ENCODE measurements around the gene RASSF3.
"Not testable (repeated sequence)": the region's sequence is repeated elsewhere in the genome, so short reads cannot be mapped to it uniquely, and the experiment has no call there.

RASSF3 gene

DNA sequence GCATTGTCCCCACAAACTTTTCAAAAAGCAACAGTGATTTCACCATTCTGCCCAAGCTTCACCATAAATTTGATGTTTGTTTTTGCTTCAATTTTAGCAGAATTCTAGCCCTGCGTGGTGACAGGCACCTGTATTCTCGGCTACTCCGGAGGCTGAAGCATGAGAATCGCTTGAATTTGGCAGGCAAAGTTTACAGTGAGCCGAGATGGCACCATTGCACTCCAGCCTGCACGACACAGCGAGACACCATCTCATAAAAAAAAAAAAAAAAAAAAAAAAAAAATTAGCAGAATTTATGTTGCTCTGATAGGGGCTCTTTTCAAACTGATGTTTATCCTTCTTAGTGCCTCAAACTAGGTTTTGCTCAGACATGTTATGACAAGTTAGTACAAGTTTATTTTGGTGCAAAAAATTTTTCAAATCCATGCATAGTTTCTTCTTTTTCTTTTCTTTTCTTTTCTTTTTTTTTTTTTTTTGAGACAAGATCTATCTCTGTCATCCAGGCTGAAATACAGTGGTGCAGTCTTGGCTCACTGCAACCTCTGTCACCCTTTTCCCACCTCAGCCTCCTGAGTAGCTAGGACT lies 24.3 kb downstream of the RASSF3 start:
- no peak for DNase-seq

DNA sequence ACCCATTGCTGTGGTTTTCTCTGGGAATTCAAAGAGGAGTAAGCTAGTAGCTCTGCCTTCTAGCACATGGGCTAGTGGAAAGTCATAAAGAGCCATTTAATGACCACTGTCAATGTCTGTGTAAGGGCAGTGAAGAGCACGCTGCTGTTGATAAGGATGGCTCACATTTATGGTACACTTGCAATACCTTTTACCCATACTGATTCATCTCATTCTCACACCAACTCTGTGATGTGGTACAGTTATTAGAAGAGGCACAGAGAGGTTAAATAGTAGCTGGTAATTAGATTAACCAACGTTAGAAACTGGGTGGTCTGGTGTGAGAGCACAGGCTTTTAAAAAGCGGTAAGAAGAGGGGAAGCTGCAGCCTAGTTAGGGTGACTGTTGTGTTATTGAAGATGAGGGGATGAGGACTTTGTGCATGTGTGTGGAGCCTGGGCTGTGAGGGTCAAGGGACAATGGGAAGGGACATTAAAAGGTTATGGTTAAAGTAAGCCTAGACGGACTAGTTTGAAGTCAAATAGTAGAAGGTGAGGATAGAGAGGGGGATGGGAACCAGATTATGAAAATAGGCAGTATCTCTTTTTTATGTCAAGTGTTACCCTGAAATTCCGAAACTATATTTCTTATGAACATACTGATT lies 25.2 kb downstream of the RASSF3 start:
- no peak for DNase-seq

DNA sequence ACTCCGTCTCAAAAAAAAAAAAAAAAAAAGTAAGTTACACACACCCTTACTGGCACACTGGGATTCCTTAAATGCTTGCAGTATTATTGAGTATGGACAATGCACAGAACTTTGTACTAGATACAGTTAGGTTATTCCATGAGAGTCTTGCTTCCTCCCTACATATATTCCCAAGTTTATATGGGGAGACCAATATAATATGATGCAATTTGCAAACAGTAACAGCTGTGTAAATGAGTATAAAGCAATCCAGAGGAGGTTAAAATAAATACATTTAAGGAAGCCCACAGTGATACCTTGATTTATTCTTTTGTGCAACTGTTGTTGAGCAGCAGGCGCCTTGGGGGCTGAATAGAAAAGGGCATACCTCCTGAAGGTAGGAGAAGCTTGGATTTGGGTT lies 26.6 kb downstream of the RASSF3 start:
- DNase-seq, result no peak

DNA sequence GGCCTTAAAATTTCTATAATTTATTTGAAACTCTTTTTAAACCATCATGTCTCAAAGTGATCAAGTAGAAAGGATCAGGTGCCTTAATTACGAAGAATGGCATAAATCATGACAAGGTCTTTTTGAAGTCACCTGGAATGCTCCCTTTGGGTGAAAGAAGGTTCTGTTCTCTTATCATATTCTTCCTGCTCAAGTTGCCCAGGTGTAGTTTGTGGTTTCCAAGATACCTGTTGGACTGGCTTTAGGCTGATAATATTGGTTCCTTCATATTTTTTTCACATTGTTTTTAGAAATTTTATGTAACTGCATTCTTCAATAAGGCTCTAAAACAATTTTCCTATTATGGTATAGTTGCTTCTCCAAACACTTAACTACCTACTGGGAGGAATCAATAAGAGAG lies 29.2 kb downstream of the RASSF3 start:
- no peak for DNase-seq

DNA sequence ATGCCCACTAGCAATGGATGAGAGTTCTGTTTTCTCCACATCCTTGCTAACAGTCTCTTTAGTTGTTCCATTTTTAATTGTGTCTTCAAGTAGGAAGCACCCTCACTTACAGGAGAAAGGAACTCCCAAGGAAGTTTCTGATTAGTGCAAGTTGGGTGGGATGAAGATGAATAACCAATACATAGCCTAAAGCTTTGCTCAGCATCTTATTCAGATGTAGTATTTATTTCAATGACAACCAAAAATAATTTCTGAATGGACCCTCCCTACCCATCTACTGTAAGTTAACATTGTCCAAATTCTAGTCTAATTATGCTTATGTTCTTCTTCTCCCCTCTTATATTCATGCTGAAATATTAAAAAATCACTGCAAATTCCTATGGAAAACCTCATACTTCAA lies 36.0 kb downstream of the RASSF3 start:
- no peak for DNase-seq

DNA sequence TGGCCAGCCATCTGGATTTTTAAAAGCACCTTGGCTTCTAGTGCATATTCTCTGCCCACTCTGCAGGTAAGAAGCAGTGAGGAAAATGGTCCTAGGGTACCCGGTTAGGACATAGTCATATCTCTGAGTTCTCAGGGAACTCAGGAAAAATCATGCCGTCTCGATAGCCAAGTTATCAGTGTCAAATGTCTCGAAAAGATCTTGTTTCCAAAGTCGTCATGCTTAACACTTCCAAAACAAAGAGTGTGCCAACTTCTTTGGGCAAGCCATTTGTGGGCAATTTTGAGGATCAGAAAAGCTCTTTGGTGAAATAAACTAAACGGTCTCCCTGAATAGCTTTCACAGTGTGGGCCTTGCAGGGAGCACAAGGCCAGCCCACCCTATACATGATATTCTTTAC lies 39.2 kb downstream of the RASSF3 start:
- DNase-seq, result no peak

DNA sequence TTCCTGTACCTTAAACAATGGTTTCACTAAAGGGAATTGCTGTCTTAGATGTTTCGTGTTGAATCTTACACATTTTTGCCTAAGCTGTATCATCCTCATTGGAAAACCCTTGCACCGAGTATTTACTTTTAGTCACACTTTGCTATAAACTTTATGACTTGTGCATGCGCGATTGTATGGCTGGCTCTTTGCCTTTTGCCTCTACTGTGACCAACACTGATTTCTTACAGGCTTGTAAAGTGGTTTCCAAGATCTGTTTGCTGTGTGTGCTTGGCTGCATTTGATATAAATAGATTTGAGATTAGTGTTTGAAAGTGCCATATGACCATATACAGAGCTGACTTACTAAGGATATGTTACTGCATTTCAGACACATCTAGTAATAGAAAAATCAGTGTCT lies 40.5 kb downstream of the RASSF3 start:
- DNase-seq, result no peak

DNA sequence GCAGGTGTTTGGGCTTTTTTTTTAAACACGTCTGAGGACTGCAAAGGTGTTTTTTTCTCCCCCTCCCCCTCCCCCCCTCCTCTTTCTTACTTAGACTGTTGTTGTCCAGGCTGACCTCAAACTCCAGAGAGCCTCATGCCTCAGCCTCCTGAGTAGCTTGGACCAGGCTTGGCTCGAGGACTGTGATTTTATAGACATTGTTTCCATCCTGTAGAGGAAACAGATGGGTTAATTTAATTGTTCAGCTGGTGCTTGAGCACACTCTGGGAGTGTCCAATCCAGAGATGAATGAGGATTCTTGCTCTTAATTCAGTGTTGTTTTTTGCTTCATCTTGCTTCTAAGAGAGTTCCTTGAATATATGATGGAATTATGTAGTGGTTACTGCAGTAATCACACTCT lies 42.1 kb downstream of the RASSF3 start:
- no peak for DNase-seq

DNA sequence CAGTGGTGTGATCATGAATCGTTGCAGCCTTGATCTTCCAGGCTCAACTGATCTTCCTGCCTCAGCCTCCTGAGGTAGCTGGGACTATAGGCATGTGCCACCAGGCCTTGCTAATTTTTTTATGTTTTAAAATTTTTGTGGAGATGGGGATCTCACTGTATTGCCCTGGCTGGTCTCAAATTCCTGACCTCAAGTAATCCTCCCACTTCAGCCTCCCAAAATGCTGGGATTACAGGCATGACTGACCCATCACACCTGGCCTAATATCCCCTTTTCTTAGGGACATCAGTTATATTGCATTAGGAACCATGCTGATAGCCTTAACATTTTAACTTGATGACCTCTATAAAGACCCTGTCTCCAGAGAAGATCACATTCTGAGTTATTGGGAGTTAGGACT lies 42.8 kb downstream of the RASSF3 start:
- no peak for DNase-seq

DNA sequence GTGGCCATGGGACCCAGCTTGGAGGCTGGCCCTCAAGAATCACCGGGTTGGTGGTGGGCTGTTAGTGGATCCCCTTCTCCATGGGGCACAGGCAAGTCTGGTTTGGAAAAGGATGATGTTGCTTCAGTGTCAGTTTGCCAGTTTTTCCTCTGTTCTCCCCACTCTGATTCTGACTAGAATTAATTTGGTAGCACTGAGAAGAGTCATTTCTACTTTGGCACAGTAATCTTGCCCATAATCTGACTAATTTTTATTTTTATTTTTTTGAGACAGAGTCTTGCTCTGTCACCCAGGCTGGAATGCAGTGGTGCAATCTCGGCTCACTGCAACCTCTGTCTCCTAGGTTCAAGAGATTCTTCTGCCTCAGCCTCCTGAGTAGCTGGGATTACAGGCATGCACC lies 43.6 kb downstream of the RASSF3 start:
- DNase-seq, result not testable (repeated sequence)

DNA sequence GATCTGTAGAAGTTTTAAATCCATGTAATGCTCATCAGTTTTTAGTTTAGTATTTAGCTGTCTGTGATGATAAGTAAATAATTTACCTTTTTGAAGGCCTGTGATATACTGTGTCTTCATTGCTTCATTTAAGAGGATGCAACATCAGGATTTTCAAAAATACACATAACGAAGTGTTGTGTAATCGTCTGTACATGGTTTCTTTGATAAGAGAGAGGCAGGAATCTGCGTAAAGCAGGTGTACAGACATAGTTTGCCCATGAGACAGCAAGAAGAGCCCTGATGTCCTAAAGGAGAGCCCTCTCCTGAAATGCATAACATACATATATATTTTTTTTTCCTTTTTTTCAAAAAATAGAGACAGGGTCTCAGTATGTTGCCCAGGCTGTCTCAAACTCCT lies 44.8 kb downstream of the RASSF3 start:
- DNase-seq, result no peak

DNA sequence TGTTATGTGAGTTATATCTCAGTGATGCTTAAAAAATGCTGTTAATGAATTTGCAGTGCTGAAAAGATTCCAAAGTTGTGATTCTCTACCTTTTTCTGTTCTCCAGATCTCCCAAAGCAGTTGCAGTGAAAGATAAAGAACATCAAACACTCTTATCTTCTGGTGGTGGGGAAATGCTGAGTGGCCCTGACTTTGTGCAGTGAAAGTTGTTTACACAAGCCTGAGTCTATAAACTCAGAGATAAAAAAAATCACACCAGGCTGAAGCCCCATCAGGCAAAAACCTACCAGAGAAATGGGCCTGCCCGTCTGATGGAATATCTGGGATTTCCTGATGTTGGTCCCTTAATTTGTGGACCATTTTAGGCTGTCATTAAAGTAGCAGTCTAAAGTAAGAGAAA lies 46.1 kb downstream of the RASSF3 start:
- DNase-seq, result no peak

DNA sequence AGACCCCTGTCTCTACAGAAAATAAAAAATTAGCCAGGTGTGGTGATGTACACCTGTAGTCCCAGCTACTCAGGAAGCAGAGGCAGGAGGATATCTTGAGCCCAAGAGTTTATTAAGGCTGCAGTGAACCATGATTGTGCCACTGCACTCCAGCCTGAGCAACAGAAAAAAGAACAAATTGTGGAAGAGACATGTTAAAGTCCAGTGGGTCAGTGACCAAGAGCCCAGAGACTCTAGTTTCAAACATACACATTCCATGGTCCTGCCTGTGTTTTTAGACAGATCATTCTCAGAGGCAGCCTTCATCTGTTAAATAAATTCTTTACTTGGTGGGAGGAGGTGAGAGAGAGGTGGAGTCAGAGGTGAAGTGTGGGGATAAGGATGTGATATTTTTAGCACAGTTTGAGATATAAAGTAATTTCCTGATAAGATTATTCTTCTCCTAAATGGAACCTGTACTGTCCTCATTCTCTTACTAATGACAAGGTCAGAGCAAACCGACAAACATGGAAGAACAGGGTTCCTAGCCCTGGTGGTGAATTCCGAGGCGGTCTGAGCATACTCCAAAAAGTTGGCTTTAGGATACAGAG lies 48.7 kb downstream of the RASSF3 start:
- DNase-seq, result no peak

DNA sequence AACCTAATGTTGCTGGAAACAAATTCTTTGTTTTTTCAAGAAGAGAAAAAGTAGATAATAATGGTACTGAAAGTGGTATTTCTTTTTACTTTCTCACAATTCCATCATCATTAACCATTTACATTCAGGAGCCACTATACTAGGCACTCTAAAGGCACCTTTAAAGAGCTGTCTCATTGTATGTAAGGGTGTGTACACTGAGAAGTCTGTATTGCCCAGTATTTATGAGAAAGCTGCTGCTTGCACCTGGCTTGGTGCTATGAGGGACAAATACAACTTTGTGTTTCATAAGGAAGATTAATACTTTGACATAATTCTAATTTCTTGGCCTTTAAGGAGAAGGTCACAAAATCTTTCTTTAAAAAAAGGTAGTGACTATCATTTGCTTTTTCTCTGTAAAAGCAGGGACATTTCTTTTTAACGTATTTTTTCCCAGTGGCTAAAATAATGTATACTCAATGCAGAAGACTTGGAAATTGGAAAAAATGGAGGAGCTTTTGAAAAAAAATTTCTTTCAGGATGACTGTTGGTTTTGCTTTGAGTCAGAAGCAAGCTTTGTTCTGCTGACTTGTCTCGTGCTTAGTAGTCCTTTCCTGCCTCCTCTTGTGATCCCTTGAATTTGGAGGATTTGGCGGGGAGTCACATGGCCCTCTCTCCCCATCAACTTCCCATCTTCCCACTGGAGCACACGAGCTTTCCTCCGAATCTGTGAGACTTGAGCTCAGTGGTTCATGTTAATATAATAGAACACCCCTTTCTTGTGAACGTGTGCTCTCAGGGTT lies 50.1 kb downstream of the RASSF3 start:
- no peak for DNase-seq

DNA sequence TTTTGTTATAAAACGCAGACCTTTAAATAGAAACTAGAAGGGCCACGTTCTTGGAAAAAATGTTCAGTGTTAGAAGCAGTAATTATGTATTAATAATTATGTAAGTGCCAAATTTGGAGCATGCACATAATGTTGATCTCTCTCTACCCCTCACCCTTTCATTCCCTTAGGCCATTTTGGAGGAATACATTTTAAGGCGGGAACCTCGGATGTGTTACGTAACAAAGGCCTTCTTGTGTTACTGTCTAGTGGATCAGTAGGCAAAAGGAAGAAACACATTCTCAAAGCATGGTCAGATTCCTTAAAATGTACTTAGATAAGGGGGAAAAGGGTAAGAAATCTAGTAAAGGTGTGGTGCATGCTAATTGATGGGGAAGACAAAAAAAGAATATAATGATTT lies 52.7 kb downstream of the RASSF3 start:
- DNase-seq, result no peak

DNA sequence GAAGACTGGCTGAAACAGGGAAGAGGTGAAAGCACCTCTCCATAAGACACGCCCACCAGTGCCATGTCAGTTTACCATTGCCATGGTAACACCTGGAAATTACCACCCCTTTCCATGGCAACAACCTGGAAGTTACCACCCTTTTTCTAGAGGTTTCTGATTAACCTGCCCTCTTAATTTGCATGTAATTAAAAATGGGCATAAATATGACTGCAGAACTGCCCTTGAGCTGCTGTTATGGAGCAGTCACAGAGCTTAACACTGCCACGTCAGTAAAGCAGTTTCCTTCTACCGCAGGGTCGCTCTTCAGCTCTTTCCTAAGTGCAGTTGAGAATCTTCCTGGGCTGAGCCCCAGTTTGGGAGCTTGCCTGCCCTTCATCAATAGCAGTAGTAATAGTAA lies 55.2 kb downstream of the RASSF3 start:
- no peak for DNase-seq

DNA sequence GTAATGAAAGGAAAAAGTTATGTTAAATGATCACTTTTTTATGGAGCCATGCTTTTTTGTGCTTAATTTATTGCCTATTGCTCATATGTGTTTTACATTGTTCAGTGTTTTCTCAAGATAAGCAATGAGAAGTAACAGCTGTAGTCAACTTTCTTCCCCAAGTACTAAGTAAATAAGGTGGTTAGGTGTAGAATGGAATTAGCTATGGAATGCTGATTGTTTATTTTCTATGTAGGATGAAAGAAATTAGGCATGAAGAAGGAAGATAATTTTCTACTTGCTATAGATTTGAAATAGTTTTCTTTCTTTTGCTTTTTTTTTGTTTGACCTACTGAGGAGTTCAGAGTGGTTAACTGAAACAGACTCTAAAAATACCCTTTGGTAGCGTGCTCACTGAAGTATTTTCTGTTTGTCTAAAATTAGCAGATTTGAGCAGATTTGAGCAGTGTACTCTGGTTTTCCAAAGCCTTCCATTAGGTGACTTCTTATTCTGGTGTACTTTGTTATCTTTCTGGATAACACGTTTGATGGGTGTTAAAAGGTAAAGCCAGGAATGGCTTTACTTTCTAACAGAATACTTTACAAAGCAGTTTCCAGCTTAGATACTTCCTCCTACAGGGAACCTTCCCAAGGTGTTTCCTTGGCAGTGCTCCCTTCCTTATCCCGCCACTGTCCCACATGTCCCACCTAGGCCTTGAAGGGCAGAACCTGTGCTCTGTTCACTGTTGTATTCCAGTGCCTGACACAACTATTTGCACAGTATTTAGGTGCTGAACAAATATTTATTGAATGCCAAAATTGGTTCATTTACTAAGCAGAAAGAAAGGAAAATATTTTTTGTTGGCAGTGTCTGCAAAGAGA lies 56.0 kb downstream of the RASSF3 start:
- DNase-seq, result no peak

DNA sequence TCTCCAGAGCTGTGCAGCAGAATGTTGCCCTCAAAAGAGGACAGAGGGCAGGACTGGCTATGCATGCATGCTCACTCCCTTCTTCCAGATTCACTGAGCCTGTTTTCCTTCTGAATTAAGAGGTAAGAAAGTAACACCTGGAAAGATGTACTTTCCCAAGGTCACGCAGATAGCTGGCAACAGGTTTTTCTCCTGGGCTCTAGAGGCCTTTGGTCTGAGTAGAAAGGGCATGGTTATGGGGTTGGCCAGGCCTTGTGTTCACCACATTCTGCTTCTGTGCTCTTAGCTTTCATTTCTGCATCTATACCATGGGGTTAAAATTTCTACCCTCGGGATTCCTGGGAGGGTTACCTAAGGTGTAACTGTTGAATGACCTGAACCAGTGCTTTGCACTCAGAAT lies 57.5 kb downstream of the RASSF3 start:
- no peak for DNase-seq

DNA sequence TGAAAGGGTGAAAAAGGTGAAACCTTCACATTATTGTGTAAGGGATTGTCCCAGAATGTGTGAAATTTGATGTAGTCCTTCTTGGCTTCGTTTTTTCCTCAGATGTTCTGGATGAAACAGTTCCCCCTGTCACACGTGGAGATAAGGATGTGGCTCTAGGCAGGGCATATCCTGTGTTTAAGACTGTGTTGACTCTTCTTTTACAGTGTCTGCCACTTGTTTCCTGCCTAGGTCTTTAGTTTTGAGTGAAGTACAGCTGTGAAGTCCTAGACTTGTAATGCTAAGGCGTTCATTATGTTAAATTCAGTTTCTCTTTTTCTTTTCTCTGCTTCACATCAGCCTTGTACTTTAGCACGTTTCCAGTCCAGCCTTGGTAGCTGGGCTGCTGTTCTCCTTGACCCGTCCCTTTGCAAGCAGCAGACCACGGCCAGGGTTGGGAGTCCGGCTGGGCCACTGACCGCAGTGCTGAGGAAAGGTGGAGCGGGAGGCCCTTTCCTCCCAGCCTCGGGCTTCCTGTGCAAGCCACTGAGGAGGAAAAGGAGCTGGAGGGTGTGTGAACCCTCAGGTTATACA lies 59.1 kb downstream of the RASSF3 start:
- no peak for DNase-seq

DNA sequence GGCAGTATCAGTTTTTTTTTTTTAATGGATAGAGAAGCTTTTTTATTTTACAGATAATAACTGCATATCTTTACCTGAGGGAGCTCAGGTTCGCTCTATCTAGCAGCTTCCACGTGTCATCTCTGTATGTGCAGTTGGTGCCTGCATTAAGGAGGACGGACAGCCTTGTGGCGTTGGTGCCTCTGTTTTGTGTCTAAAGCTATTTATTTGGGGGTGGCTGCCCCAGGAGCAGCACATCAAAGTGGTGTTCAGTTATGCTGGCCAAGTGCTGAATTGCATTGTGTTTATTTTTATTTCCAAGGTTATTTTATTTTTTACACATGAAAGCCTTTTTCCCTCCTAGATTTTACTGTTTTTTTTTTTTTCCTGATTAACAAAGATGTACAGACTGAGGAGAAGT lies 59.7 kb downstream of the RASSF3 start:
- no peak for DNase-seq

DNA sequence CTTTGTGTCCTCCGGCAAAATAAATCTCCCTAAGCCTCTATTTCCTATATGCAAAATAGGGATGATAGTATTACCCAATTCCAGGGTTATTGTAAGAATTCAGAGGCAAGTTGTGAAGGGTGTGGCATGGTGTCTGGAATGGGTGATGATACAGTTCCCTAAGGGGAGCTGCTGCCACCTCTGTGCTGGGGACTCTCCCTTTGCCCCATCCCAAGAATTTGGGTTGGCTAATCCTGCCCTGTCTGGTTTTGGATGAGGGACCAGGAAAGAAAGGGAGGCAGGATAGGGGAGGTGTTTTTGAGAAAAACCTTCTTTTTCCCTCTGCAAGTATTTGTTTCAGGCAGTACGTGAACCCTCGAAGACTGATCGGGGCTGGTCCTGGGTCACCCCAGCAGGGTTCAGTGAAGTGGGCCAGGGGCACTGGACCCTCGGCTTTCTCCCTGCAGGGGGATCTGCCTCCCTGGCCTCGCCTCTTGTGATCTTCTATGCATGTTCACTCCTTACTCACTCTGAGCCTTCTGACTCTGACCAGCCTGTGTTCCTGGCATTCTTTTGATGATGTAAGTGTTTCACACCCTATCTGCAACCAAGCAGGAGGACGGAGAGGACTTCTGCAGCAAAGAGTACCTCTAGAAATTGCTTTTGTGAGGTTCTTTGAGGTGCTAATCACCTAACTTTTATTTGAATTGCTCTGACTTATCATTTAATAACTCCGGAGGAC lies 60.8 kb downstream of the RASSF3 start:
- DNase-seq, result no peak

DNA sequence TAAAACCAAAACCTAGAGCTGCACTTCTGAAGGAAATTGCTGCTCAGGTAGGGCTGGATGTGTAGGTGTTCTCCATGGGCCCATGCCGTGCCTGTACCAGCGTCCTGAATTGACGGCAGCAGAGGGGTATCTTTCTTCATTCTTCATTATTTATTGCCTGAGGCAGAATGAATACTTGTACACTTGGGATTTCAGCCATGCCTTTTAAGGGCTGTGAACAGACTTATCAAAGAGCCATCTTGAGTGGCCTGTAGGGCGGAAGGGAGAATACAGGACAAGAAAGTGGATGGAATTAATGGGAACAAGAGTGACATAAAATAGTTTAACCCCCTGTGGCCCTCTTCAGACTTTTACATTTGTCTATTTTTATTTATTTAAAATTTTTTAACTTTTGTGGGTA lies 61.4 kb downstream of the RASSF3 start:
- no peak for DNase-seq
